Head of caudate nucleus (tissue), 42 donors: ENCODE data around the gene MYO16.
"Not testable (repeated sequence)": the region's sequence is repeated elsewhere in the genome, so short reads cannot be mapped to it uniquely, and the experiment has no call there.

Experiments used
- DNase-seq, 42 donors: peaks; one replicate each; pipeline versions ENCODE4 v3.0.0 to v3.0.0-alpha.2; 2020 to 2021; ENCODE audit warnings: mixed read lengths in 7 of 42
- intact Hi-C: fragments of 100-400 bp; cut with DNase I; formaldehyde crosslinking; loops from one replicate; pipeline ENCODE4 v1.15.0; 2022

Gene MYO16

GRCh38 chr13:109214393-109214792, 585.0 kb downstream of the MYO16 start:
- intact Hi-C loops, result no loop called here

DNA sequence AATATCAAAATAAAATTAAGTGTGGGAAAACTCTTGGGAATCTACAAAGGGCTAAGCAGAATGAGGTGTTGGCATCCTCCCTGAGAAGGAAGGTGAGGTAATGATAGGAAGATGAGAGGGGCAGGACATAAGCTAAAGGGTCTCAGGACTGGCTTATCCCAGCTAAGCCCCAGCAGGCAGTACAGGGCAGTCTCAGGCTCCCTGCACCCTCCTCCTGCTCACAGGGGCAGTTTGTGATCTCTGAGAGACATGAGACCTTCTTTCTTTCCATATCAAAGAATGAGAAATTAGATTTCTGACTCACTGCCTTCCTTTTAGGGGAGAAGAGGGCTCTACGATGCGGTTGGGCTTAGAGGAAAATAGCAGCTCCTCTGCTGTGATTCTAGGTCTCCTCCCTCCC, 586.0 kb downstream of the MYO16 start:
- DNase-seq, result no peak
- intact Hi-C loops, result no loop called here

More at GRCh38 chr13:109214393-109214792, 585.0 kb downstream of the MYO16 start:
- DNase-seq, result no peak

- intact Hi-C loops, DNase-seq: not testable (repeated sequence)
Observed at GRCh38 chr13:109217510-109217909, 588.1 kb downstream of the MYO16 start.

DNA sequence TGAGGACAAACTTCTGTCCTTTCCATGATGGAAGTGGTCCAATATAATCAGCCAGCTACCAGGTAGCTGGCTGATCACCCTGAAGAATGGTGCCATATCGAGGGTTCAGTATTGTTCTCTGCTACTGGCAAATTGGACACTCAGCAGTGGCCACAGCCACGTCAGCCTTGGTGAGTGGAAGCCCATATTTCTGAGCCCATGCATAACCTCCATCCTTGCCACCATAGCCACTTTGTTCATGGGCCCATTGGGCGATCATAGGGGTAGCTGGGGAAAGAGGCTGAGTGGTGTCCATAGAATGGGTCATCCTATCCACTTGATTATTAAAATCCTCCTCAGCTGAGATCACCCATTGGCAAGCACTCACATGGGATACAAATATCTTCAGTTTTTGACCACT, 591.2 kb downstream of the MYO16 start:
- no peak for DNase-seq
- intact Hi-C loops, result no loop called here

DNA sequence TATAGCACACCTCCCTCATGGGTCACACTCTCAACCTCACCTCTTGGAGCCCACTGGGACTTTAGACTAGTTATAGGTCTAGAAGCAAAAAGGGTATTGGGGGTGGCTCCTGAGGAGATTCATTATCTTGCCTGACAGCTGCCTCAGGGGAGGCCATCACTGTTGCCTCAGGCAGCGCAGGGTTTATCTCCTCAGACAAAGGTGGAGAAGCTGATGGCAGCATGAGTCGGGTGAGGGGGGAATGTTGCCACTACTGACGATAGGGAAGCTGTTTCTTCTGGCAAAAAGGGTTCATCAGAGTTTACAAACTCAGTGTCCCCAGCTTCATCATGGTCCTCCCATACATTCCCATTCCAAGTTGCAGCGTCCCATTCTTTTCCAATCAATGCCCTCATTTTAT, 594.6 kb downstream of the MYO16 start:
- intact Hi-C loops, result no loop called here
- DNase-seq, result no peak

GRCh38 chr13:109226631-109227030, 597.2 kb downstream of the MYO16 start:
- intact Hi-C loops, result no loop called here
- DNase-seq, result no peak

DNA sequence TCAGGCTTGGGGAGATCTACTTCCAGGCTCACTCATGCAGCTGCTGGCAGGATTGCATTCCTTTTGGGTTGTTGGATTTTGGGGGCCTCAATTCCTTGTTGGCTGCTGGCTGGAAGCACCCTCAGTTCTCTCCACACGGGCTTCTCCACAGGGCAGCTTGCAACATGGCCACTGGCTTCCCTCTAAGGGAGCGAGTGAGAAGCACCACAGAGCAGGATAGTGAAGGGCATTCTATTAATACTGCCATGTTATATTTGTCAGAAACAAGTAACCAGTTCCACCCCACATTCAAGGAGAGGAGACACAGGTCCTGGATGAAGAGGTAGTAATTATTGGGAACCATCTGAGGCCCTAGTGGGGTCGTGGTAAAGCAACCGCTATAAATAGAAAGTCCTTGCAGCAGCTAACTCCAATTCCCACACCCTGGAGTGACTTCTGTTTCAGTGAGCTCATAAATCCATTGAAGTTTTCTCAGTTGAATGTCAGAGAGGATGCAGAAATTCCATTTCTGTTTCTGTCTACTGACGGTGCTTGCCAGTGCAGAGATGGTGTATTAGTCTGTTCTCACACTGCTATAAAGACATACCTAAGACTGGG, 598.0 kb downstream of the MYO16 start:
- intact Hi-C loops, result no loop called here
- DNase-seq, result no peak

- intact Hi-C loops, result no loop called here
- DNase-seq, result no peak
Observed at GRCh38 chr13:109228211-109228610, 598.8 kb downstream of the MYO16 start.

DNA sequence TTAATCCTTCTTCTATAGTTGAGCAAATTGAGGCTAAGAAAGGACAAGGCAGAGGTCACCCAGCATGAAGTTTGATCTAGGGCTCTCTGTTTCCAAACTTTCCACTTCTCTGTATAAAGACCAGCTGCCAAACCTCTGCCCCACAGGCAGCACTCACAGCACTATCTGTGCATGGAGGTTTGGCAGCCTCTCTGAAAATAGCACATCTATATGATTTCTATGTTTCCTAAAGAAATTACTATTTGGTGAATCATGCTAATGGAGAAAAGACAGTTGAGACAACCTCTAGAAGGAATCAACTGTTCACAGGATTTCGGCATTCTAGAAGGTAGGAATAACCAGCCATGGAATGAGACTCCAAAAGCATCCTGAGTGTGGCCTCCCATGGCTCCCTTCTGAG, 602.5 kb downstream of the MYO16 start:
- no peak for DNase-seq

DNA sequence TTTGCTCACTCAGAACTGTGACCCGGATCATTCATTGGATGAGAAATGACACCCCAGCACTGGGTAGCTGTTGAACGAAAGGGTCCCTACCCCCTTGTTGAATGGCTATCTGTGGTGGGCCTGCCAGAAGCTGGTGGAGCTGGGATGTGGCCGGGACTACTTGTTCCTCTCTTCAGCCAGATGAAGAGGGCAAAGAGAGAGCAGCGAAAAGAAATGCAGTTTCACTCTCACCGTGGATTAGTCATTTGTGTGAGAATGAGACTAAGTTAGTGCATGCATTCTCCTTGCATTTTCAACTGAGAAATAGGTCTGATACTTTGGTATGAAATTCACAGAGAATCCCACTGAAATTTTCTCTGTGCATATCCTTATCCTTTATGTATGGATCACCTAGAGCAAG, 603.9 kb downstream of the MYO16 start:
- no peak for DNase-seq
- intact Hi-C loops, result no loop called here

More for the DNA sequence above, 602.5 kb downstream of the MYO16 start:
- intact Hi-C loops, result no loop called here

DNA sequence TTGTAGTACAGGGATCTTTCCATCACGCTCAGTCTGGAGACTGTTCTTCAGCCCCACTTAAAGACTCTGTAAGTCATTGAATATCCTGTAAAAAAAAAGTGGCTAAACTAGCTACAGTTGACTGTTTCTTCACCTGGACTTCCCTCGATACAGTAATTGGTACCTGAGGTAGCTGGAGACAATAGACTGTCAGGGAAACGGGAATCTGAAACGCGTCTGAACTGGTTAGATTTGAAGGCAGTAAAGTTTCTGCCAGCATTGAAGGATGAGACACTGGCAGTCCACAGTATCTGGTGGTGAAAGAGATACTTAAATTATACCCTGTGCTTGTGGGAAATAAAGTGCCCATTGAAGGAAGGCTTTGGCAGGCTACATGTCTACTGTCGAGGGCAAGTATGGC, 606.5 kb downstream of the MYO16 start:
- intact Hi-C loops, result no loop called here
- no peak for DNase-seq

GRCh38 chr13:109241160-109241559, 611.7 kb downstream of the MYO16 start:
- DNase-seq, result no peak
- intact Hi-C loops, result no loop called here

DNA sequence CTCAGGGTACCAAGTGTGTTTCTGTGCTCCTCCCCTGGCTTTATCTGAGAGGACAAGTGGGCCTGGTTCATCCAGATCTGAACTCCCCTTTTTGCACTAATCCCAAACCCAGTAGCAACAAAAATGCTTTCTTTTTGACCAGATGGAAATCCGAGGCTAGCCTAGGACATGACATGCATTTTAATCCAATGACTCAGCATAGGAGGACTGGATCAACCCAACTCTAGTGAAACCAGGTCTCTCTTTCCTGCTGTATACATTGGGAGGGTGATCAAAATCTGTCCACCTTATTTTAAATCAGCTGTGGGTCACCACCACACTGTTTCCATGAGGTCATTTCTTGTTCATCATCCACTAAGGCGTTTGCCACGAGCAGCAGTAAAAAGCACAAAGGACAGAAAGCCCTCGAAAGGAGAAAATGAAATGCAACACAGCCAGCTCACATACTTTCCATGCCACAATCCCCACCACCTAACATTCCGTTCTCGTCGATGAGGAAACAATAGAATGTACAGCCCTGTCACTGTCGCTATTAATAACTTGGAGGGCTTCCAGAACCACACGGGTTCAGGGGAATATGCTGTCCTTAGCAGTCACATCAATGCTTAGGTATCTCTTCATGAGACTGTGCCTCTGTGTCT, 614.0 kb downstream of the MYO16 start:
- peak in 5 of 42 donors; percentile 2 to 37 (median 3) for DNase-seq
- intact Hi-C loops, result no loop called here

- intact Hi-C loops, result no loop called here
- no peak for DNase-seq
Observed at GRCh38 chr13:109244566-109244965, 615.2 kb downstream of the MYO16 start.

GRCh38 chr13:109246001-109246400, 616.6 kb downstream of the MYO16 start:
- no peak for DNase-seq
- intact Hi-C loops, result no loop called here

GRCh38 chr13:109249780-109250528, 620.5 kb downstream of the MYO16 start:
- DNase-seq, result no peak
- intact Hi-C loops, result no loop called here

DNA sequence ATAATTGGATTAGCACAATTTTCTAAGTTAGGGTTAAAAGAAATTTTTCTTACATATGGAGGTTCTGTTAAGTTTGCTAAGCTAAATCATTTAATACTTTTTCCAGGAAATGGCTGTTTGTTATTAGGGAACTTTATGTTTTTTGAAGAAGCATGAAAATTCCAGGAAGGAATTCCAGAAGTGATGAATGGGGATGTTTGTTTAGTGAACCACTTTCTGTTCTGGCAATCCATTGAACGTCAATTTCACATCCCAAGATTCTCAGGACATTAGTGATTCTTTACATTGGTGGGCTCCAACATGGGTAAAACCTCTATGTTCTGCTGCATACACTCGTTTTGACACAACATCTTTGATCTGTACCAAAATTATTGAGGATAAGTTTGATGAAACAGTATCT, 622.5 kb downstream of the MYO16 start:
- no peak for DNase-seq
- intact Hi-C loops, result no loop called here

GRCh38 chr13:109253316-109253715, 623.9 kb downstream of the MYO16 start:
- DNase-seq, result no peak
- intact Hi-C loops, result no loop called here

GRCh38 chr13:109254274-109254673, 624.9 kb downstream of the MYO16 start:
- intact Hi-C loops, result no loop called here
- DNase-seq, result no peak

GRCh38 chr13:109255141-109255856, 625.9 kb downstream of the MYO16 start:
- no peak for DNase-seq
- intact Hi-C loops, result no loop called here
